ENCODE results near the gene ESR2. TPM values are rescaled to one million over a fixed set of nuclear protein-coding genes. Genes with fewer than 3 reads are reported as not detected.
A peak's percentile ranks its signal among the peaks of the same experiment; 100 is the strongest.
"Not testable (repeated sequence)": the region's sequence is repeated elsewhere in the genome, so short reads cannot be mapped to it uniquely, and the experiment has no call there.

ESR2 gene
- 0.07 TPM in 1 of 2 replicates, not detected in the other for total RNA-seq (2014; rRNA removed; shearing (Covaris generic))
- 0.03 TPM in 1 of 2 replicates, not detected in the other for polyA plus RNA-seq (2014; cell fraction: nucleus; rRNA removed)

GRCh38 chr14:64293976-64294671 is at the start of gene ESR2:
Gene ESR2 (minus strand): TSS chr14:64294371. CDS start chr14:64282985, 11,386 bp downstream.
- no peak for DNase-seq (ENCODE audit: extremely low read depth, low read depth)

GRCh38 chr14:64340560-64341196 is 46.5 kb upstream of the ESR2 start:
- DNase-seq (ENCODE audit: extremely low read depth, low read depth), result no peak

- peak; percentile 98 for DNase-seq (ENCODE audit: extremely low read depth, low read depth)
Observed at GRCh38 chr14:64338616-64339316, 44.6 kb upstream of the ESR2 start.

- peak; percentile 62 for DNase-seq (ENCODE audit: extremely low read depth, low read depth)
Observed at GRCh38 chr14:64337888-64338615, 43.9 kb upstream of the ESR2 start.

- DNase-seq (ENCODE audit: extremely low read depth, low read depth), result no peak
Observed at GRCh38 chr14:64329149-64329548, 35.0 kb upstream of the ESR2 start.

GRCh38 chr14:64326502-64326901 is 32.3 kb upstream of the ESR2 start:
- no peak for DNase-seq (ENCODE audit: extremely low read depth, low read depth)

GRCh38 chr14:64324895-64325294 is 30.7 kb upstream of the ESR2 start:
- DNase-seq (ENCODE audit: extremely low read depth, low read depth), result peak; percentile 37

GRCh38 chr14:64324461-64324860 is 30.3 kb upstream of the ESR2 start:
- DNase-seq (ENCODE audit: extremely low read depth, low read depth), result no peak

GRCh38 chr14:64320362-64320761 is 26.2 kb upstream of the ESR2 start:
- not testable (repeated sequence) for DNase-seq (ENCODE audit: extremely low read depth, low read depth)

GRCh38 chr14:64318695-64319094 is 24.5 kb upstream of the ESR2 start:
- not testable (repeated sequence) for DNase-seq (ENCODE audit: extremely low read depth, low read depth)

- DNase-seq (ENCODE audit: extremely low read depth, low read depth), result peak; percentile 71
Observed at GRCh38 chr14:64303471-64303917, 9.3 kb upstream of the ESR2 start.

- no peak for DNase-seq (ENCODE audit: extremely low read depth, low read depth)
Observed at GRCh38 chr14:64298773-64299172, 4.6 kb upstream of the ESR2 start.

- DNase-seq (ENCODE audit: extremely low read depth, low read depth), result no peak
Observed at GRCh38 chr14:64296561-64296960, 2.4 kb upstream of the ESR2 start.

GRCh38 chr14:64294672-64295413 is 672 bp upstream of the ESR2 start:
- peak; percentile 67 for DNase-seq (ENCODE audit: extremely low read depth, low read depth)

GRCh38 chr14:64292197-64292596 is 2.0 kb downstream of the ESR2 start:
- no peak for DNase-seq (ENCODE audit: extremely low read depth, low read depth)

GRCh38 chr14:64289571-64289970 is 4.6 kb downstream of the ESR2 start:
- no peak for DNase-seq (ENCODE audit: extremely low read depth, low read depth)

GRCh38 chr14:64281805-64282204 is 12.4 kb downstream of the ESR2 start:
- DNase-seq (ENCODE audit: extremely low read depth, low read depth), result no peak

- DNase-seq (ENCODE audit: extremely low read depth, low read depth), result no peak
Observed at GRCh38 chr14:64279704-64280668, 14.2 kb downstream of the ESR2 start.

GRCh38 chr14:64278458-64278857 is 15.7 kb downstream of the ESR2 start:
- no peak for DNase-seq (ENCODE audit: extremely low read depth, low read depth)

Data from NCI-H460 (cell line).